GM19023 (cell line): ENCODE measurements around the gene MUC3A.

Experiments used
- ATAC-seq: cut with Tn5 transposase; IDR thresholded peaks from one replicate; pipeline ENCODE4 v1.9.1; 2021; ENCODE audit warnings: mild to moderate bottlenecking, moderate library complexity; ENCODE audit not compliant: unreplicated experiment

MUC3A gene

GRCh38 chr7:101015626-101016025, 66.3 kb downstream of the MUC3A start:
- ATAC-seq: no peak

GRCh38 chr7:101017064-101017777, 67.9 kb downstream of the MUC3A start:
- ATAC-seq: peak; percentile 80
